Embryonic facial prominence (tissue), 1 donor: Measurements from ENCODE around the gene PRPF8.
A peak's percentile ranks its signal among the peaks of the same experiment; 100 is the strongest.
"Not testable (repeated sequence)": the region's sequence is repeated elsewhere in the genome, so short reads cannot be mapped to it uniquely, and the experiment has no call there.

Source experiments
- DNase-seq: peaks from one replicate; pipeline ENCODE4 v3.0.0-alpha.2; 2016; ENCODE audit errors: extremely low spot score

PRPF8 gene

GRCh38 chr17:1684378-1685189 is at the start of gene PRPF8:
TSS of gene PRPF8 (minus strand) at chr17:1684867. CDS start at chr17:1684571, 296 bp downstream.
- DNase-seq: peak; percentile 97

- no peak for DNase-seq
Observed at GRCh38 chr17:1733759-1734158, 49.1 kb upstream of the PRPF8 start.

- DNase-seq: no peak
Observed at GRCh38 chr17:1732833-1733321, 48.2 kb upstream of the PRPF8 start.

- DNase-seq: no peak
Observed at GRCh38 chr17:1732241-1732832, 47.7 kb upstream of the PRPF8 start.

- no peak for DNase-seq
Observed at GRCh38 chr17:1731194-1731506, 46.5 kb upstream of the PRPF8 start.

- no peak for DNase-seq
Observed at GRCh38 chr17:1730326-1731193, 45.9 kb upstream of the PRPF8 start.

GRCh38 chr17:1729966-1730325 is 45.3 kb upstream of the PRPF8 start:
- DNase-seq: no peak

- DNase-seq: no peak
Observed at GRCh38 chr17:1727876-1728630, 43.4 kb upstream of the PRPF8 start.

- DNase-seq: no peak
Observed at GRCh38 chr17:1727258-1727789, 42.7 kb upstream of the PRPF8 start.

- DNase-seq: no peak
Observed at GRCh38 chr17:1726626-1727257, 42.1 kb upstream of the PRPF8 start.

- no peak for DNase-seq
Observed at GRCh38 chr17:1725642-1726511, 41.2 kb upstream of the PRPF8 start.

- no peak for DNase-seq
Observed at GRCh38 chr17:1724869-1725641, 40.4 kb upstream of the PRPF8 start.

GRCh38 chr17:1724351-1724868 is 39.7 kb upstream of the PRPF8 start, which contains the start of gene WDR81:
TSS of gene WDR81 (plus strand) at chr17:1724704. CDS start at chr17:1724960, 256 bp downstream.
- peak; percentile 57 for DNase-seq

GRCh38 chr17:1722022-1722421 is 37.4 kb upstream of the PRPF8 start:
- not testable (repeated sequence) for DNase-seq

GRCh38 chr17:1720856-1721386 is 36.3 kb upstream of the PRPF8 start:
- no peak for DNase-seq

GRCh38 chr17:1718362-1719165 is 33.9 kb upstream of the PRPF8 start:
- no peak for DNase-seq

GRCh38 chr17:1716912-1717695 is 32.4 kb upstream of the PRPF8 start:
- DNase-seq: peak; percentile 89
